Tibial nerve (tissue), 4 donors: ENCODE results near the gene HPS5. TPM values are rescaled to one million over a fixed set of nuclear protein-coding genes. Genes with fewer than 3 reads are reported as not detected.

Source experiments
- DNase-seq, 2 donors: peaks; one replicate each; pipeline ENCODE4 v3.0.0-alpha.2; 2019; ENCODE audit warnings: low spot score in 2 of 2
- H3K27ac ChIP-seq, 4 donors: fragments of 200-600 bp; sonication (generic) in 3 of 4; one replicate each; pipeline ENCODE4 v1.5.1; 2017 to 2019; ENCODE audit warnings: mild to moderate bottlenecking in 1 of 4
- H3K27me3 ChIP-seq, 2 donors: fragments of 200-600 bp; sonication (generic) in 1 of 2; one replicate each; pipeline versions ENCODE4 v1.5.1 to v1.6.0; 2017 to 2019
- H3K36me3 ChIP-seq, 3 donors: fragments of 200-600 bp; sonication (generic); one replicate each; pipeline ENCODE4 v1.5.1; 2018 to 2019
- H3K4me1 ChIP-seq, 4 donors: fragments of 200-600 bp; sonication (generic) in 3 of 4; one replicate each; pipeline ENCODE4 v1.5.1; 2017 to 2019
- H3K4me3 ChIP-seq, 4 donors: fragments of 200-600 bp; sonication (generic) in 3 of 4; one replicate each; pipeline ENCODE4 v1.5.1; 2017 to 2019; ENCODE audit warnings: mild to moderate bottlenecking in 1 of 4, moderate library complexity in 1 of 4
- H3K9me3 ChIP-seq, 4 donors: fragments of 200-600 bp; sonication (generic) in 3 of 4; one replicate each; pipeline ENCODE4 v1.5.1; 2017 to 2019
- EP300 ChIP-seq, 2 donors: sonication (generic); formaldehyde crosslinking; IDR thresholded peaks; one replicate each; pipeline ENCODE4 v1.6.1; 2017; ENCODE audit warnings: antibody characterized with exemption in 2 of 2, mild to moderate bottlenecking in 1 of 2
- POLR2A ChIP-seq, 2 donors: fragments of 450-650 bp; IDR thresholded peaks; one replicate each; pipeline ENCODE4 v1.6.1; 2017; ENCODE audit warnings: antibody characterized with exemption in 2 of 2, mild to moderate bottlenecking in 2 of 2, moderate library complexity in 2 of 2
- WGBS, 2 donors: methylation state at CpG; one replicate each; pipeline ENCODE4 v1.1.5; 2018; 5-methylcytosine and 5-hydroxymethylcytosine counted together
- total RNA-seq, 4 donors: library from RNA; depleted of rRNA; stranded (reverse); fragments of >200 nt; gene quantifications; one replicate each; pipeline ENCODE4 v1.1.0, GENCODE V29; 2016
- TF ChIP-seq, protein P1 (sequence below), 5 experiments: fragments of 200-600 bp in 3 of 5; fragments of 450-650 bp in 2 of 5; sonication (generic) in 3 of 5; IDR thresholded peaks; one replicate each; pipeline ENCODE4 v1.5.1; 2016 to 2019; ENCODE audit warnings: antibody characterized with exemption in 5 of 5, mild to moderate bottlenecking in 3 of 5, moderate library complexity in 2 of 5

HPS5 gene
- total RNA-seq, 4 donors from 2014 or later: 42.6 to 101 (median 65.2) TPM

DNA sequence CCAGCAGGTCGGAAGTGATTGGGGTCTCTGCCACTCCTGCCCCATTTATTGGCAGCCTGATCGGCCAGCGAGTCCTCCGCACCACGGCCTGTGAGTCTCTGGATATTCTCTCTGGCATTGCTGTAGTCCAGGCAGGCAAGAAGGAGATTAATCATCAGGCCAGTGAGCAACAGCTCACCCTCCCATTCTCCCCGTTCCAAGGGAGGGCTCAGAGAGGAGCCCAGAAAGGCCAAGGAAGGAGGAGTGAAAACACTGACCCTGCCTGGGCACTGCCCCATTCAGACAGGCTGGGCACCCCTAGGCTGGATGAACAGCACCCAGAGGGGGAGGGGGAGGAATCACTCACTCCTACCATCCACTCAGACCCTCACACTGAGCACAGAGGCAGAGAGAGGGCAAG, 76.5 kb downstream of the HPS5 start:
- no peak overlapping the region for H3K27ac ChIP-seq
- TF ChIP-seq POLR2A (IDR thresholded peaks at IDR 0.05): no peak
- TF ChIP-seq, protein P1, sequence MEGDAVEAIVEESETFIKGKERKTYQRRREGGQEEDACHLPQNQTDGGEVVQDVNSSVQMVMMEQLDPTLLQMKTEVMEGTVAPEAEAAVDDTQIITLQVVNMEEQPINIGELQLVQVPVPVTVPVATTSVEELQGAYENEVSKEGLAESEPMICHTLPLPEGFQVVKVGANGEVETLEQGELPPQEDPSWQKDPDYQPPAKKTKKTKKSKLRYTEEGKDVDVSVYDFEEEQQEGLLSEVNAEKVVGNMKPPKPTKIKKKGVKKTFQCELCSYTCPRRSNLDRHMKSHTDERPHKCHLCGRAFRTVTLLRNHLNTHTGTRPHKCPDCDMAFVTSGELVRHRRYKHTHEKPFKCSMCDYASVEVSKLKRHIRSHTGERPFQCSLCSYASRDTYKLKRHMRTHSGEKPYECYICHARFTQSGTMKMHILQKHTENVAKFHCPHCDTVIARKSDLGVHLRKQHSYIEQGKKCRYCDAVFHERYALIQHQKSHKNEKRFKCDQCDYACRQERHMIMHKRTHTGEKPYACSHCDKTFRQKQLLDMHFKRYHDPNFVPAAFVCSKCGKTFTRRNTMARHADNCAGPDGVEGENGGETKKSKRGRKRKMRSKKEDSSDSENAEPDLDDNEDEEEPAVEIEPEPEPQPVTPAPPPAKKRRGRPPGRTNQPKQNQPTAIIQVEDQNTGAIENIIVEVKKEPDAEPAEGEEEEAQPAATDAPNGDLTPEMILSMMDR (IDR thresholded peaks at IDR 0.05): no peak
- TF ChIP-seq EP300 (IDR thresholded peaks at IDR 0.05): no peak
- no peaks in the 10 kb centered on the region for H3K4me1 ChIP-seq
- H3K36me3 ChIP-seq: no peaks in the 10 kb centered on the region
- WGBS, 2 donors: 56 to 67% methylated on average over 6 of the region's 6 CpGs
- H3K27me3 ChIP-seq: no peaks in the 10 kb centered on the region
- no peak overlapping the region for H3K4me3 ChIP-seq
- DNase-seq: no peak
- H3K9me3 ChIP-seq: no peaks in the 10 kb centered on the region

DNA sequence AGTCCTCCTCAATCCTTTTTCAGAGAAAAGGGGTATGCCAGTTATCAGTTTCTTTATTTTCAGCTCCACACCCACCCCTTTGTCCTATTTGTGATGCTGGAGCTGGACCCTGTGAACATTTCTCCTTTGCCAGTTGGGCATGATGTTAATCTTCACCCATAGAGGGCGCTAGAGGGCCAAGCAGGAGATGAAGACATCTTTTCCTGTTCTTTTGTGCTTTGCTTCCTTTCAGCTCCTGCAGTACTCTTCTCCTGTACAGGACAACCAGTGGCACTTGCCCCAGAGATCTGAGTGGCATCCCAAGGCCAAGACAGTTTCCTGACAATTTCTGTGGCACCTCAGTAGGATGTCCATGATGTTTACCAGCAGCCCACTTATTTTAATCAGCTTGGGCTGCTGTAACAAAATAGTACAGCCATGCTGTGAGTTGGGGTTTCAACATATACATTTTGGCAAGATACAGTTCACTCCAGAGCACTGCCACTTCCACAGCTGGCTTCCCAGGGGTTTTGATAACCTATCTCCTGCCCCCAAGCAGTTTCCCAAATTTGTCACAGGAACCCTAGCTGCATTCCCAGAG, 78.1 kb downstream of the HPS5 start:
- Histone ChIP-seq H3K27me3 (no peaks in the 10 kb centered on the region), H3K9me3 (no peaks in the 10 kb centered on the region), H3K36me3 (no peaks in the 10 kb centered on the region), H3K4me3 (no peak overlapping the region), H3K4me1 (no peaks in the 10 kb centered on the region), H3K27ac (no peak overlapping the region)
- DNase-seq: peak; percentile 19 to 63
- WGBS, 2 donors: 0% methylated on average over 1 of the region's 1 CpG
- no peak for TF ChIP-seq EP300 (IDR thresholded peaks at IDR 0.05)
- TF ChIP-seq, protein P1 (IDR thresholded peaks at IDR 0.05): peak; percentile 28 to 61 (median 58)

DNA sequence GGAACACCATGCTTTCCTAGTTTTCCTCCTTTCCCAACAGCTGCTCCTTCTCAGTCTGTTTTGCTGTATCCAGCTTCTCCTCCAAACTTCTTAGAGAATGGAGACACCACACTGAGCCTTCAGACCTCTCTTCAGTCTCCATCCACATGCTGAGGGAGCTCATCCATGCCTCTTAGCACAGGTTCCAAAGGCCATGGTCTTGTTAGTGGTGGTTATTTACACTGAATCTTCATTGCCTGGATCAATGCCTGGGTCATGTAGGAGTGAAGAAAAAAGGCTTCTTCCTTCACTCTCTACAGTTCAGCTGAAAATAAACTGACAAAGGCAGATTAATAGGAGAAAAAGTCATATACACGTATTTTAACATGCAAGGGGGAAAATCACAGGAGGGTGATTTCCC, 82.3 kb downstream of the HPS5 start:
- H3K4me3 ChIP-seq: no peak overlapping the region
- DNase-seq: no peak
- H3K4me1 ChIP-seq: no peaks in the 10 kb centered on the region
- no peaks in the 10 kb centered on the region for H3K36me3 ChIP-seq
- no peak overlapping the region for H3K27ac ChIP-seq
- TF ChIP-seq EP300 (IDR thresholded peaks at IDR 0.05) (no peak), POLR2A (IDR thresholded peaks at IDR 0.05) (no peak)
- TF ChIP-seq, protein P1 (IDR thresholded peaks at IDR 0.05): no peak
- H3K9me3 ChIP-seq: no peaks in the 10 kb centered on the region
- no peaks in the 10 kb centered on the region for H3K27me3 ChIP-seq
- WGBS, 2 donors: 83 to 85% methylated on average over 1 of the region's 1 CpG

DNA sequence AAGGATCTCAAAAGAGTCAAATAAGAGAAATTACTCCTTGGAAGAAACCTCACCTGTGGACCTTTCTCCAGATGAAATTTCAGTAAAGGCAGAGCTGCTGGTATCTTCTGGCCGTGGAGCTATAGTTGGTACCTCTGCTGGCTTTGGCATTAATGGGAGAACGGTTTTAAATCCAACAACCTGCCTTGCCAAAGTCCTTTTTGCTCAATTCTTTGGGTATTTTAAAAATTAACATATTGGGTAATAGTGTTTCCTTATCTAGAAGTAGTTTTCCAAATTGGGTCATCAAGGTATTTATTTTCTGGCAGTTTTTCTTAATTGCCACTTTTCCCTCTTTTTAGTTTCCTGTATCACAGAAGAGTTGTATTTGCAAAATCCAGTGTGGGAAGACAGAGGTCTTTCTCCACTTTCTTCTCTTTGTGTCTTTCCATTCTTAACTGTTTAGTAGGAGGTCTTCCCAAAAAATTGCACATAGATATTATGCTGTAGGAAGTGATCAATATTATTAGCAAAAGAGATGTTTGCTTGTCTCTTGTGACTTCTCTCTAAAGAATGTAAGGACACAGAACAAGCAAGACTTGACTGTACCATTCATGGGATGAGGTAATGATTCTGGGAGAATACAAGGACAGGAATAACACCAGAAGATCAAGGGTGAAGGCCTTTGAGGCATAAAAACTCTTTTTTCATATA, 85.1 kb downstream of the HPS5 start, which contains the start of gene SAA4:
SAA4 (minus strand) TSS at position 139 of the 693 bp plus-strand sequence. CDS start 876 bp downstream, outside the sequence.
- 62 to 77% methylated on average over 2 of the region's 2 CpGs for WGBS, 2 donors
- no peaks in the 10 kb centered on the region for H3K36me3 ChIP-seq
- H3K4me1 ChIP-seq: no peaks in the 10 kb centered on the region

More for the DNA sequence above, 85.1 kb downstream of the HPS5 start, which contains the start of gene SAA4:
- H3K9me3 ChIP-seq: no peaks in the 10 kb centered on the region
- H3K4me3 ChIP-seq: no peak within 1 kb of the TSS
- DNase-seq: no peak
- H3K27me3 ChIP-seq: no peaks in the 10 kb centered on the region
- no peak within 1 kb of the TSS for H3K27ac ChIP-seq
- TF ChIP-seq, protein P1 (IDR thresholded peaks at IDR 0.05): no peak
- TF ChIP-seq EP300 (IDR thresholded peaks at IDR 0.05): no peak
